Esophagus muscularis mucosa (tissue), 4 donors: ENCODE results near the gene KITLG.
"Not testable (repeated sequence)": the region's sequence is repeated elsewhere in the genome, so short reads cannot be mapped to it uniquely, and the experiment has no call there.

Source experiments
- EP300 ChIP-seq: sonication (generic); formaldehyde crosslinking; IDR thresholded peaks from one replicate; pipeline ENCODE4 v1.6.1; 2017; ENCODE audit warnings: antibody characterized with exemption
- POLR2A ChIP-seq: fragments of 450-650 bp; IDR thresholded peaks from one replicate; pipeline ENCODE4 v1.6.1; 2017; ENCODE audit warnings: antibody characterized with exemption, moderate library complexity, mild to moderate bottlenecking, low read depth
- POLR2AphosphoS5 ChIP-seq, 2 donors: sonication (generic); formaldehyde crosslinking; IDR thresholded peaks; one replicate each; pipeline ENCODE4 v1.6.1; 2017; ENCODE audit warnings: antibody characterized with exemption in 2 of 2
- TF ChIP-seq, protein P1 (sequence below), 3 experiments: fragments of 200-600 bp in 2 of 3; fragments of 450-650 bp in 1 of 3; sonication (generic) in 2 of 3; IDR thresholded peaks; one replicate each; pipeline ENCODE4 v1.5.1; 2017 to 2019; ENCODE audit warnings: antibody characterized with exemption in 3 of 3, mild to moderate bottlenecking in 2 of 3, moderate library complexity in 1 of 3

DNA sequence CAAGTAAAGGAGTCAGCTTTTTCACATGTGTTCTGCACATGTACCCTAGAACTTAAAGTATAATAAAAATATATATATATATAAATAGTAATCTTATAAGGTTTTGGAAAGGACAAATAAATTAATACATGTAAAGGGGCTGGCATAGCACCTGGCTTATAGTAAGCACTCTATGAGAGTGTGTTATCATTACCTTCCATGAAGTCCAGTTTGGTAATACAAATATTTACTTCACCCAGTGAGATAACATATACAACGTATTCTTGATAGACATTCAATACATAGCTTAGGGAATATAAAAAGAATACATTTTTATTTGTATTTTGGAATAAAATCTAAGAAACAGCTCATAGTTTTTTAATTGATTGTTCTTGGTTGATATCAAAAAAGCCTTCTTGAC, 47.8 kb upstream of the KITLG start:
- TF ChIP-seq, protein P1, sequence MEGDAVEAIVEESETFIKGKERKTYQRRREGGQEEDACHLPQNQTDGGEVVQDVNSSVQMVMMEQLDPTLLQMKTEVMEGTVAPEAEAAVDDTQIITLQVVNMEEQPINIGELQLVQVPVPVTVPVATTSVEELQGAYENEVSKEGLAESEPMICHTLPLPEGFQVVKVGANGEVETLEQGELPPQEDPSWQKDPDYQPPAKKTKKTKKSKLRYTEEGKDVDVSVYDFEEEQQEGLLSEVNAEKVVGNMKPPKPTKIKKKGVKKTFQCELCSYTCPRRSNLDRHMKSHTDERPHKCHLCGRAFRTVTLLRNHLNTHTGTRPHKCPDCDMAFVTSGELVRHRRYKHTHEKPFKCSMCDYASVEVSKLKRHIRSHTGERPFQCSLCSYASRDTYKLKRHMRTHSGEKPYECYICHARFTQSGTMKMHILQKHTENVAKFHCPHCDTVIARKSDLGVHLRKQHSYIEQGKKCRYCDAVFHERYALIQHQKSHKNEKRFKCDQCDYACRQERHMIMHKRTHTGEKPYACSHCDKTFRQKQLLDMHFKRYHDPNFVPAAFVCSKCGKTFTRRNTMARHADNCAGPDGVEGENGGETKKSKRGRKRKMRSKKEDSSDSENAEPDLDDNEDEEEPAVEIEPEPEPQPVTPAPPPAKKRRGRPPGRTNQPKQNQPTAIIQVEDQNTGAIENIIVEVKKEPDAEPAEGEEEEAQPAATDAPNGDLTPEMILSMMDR (IDR thresholded peaks at IDR 0.05): not testable (repeated sequence)
- not testable (repeated sequence) for TF ChIP-seq POLR2A; EP300; POLR2AphosphoS5 (IDR thresholded peaks at IDR 0.05)
